GM15510 (cell line): ENCODE measurements around the gene UNG.

Source experiments
- POLR2A ChIP-seq: IDR thresholded peaks from 3 replicates; pipeline ENCODE4 v1.6.1; 2011; ENCODE audit warnings: borderline replicate concordance; ENCODE audit not compliant: insufficient read length; ENCODE audit errors: extremely low read depth

UNG gene

GRCh38 chr12:109109746-109110350 lies 12.5 kb downstream of the UNG start:
- no peak for TF ChIP-seq POLR2A

GRCh38 chr12:109110988-109111495 lies 13.6 kb downstream of the UNG start:
- no peak for TF ChIP-seq POLR2A

- TF ChIP-seq POLR2A, result no peak
Observed at GRCh38 chr12:109112720-109113465, 15.5 kb downstream of the UNG start.

- no peak for TF ChIP-seq POLR2A
Observed at GRCh38 chr12:109113661-109114321, 16.4 kb downstream of the UNG start.

GRCh38 chr12:109114644-109115043 lies 17.2 kb downstream of the UNG start:
- no peak for TF ChIP-seq POLR2A

- TF ChIP-seq POLR2A, result no peak
Observed at GRCh38 chr12:109115404-109115757, 18.0 kb downstream of the UNG start.

- TF ChIP-seq POLR2A, result no peak
Observed at GRCh38 chr12:109115758-109116610, 18.6 kb downstream of the UNG start, which contains the start of gene ACACB. ACACB (plus strand) TSS chr12:109116587; CDS start chr12:109139406, 22,819 bp downstream.

- no peak for TF ChIP-seq POLR2A
Observed at GRCh38 chr12:109116611-109116949, 19.2 kb downstream of the UNG start.

- no peak for TF ChIP-seq POLR2A
Observed at GRCh38 chr12:109120095-109120494, 22.7 kb downstream of the UNG start.

- no peak for TF ChIP-seq POLR2A
Observed at GRCh38 chr12:109120557-109120956, 23.2 kb downstream of the UNG start.

- TF ChIP-seq POLR2A, result no peak
Observed at GRCh38 chr12:109121346-109121880, 24.0 kb downstream of the UNG start.

GRCh38 chr12:109124878-109125648 lies 27.7 kb downstream of the UNG start:
- no peak for TF ChIP-seq POLR2A

- TF ChIP-seq POLR2A, result no peak
Observed at GRCh38 chr12:109125791-109126190, 28.4 kb downstream of the UNG start.

GRCh38 chr12:109126784-109127183 lies 29.4 kb downstream of the UNG start:
- no peak for TF ChIP-seq POLR2A
